Astrocyte of the spinal cord (primary cell): ENCODE measurements around the gene POLR1E.
A peak's percentile ranks its signal among the peaks of the same experiment; 100 is the strongest.
"Not testable (repeated sequence)": the region's sequence is repeated elsewhere in the genome, so short reads cannot be mapped to it uniquely, and the experiment has no call there.

Experiments
- DNase-seq: peaks from one replicate; pipeline ENCODE4 v3.0.0; 2011; ENCODE audit warnings: low read depth, low spot score
- H3K4me3 ChIP-seq: 2 replicates; pipeline ENCODE4 v1.5.1; 2011; ENCODE audit warnings: low read depth, mild to moderate bottlenecking, low read length, moderate library complexity
- CTCF ChIP-seq: IDR thresholded peaks from 2 replicates; pipeline ENCODE4 v1.5.1; 2012; ENCODE audit warnings: low read depth, mild to moderate bottlenecking, low read length, inconsistent platforms
- in situ Hi-C: cut with HindIII; loops from 2 replicates; pipeline ENCODE4 v1.10.0; 2017; ENCODE audit warnings: low sequenced_read_pairs

Gene POLR1E

GRCh38 chr9:37471942-37472684 lies 13.6 kb upstream of the POLR1E start:
- peak overlapping the region; percentile 37 for H3K4me3 ChIP-seq
- in situ Hi-C loops = no loop called here
- DNase-seq = peak; percentile 94
- TF ChIP-seq CTCF = no peak

GRCh38 chr9:37473982-37474381 lies 11.8 kb upstream of the POLR1E start:
- in situ Hi-C loops, H3K4me3 ChIP-seq, DNase-seq: not testable (repeated sequence)

- no peak for DNase-seq
- TF ChIP-seq CTCF = no peak
- no peak overlapping the region for H3K4me3 ChIP-seq
- in situ Hi-C loops = no loop called here
Observed at GRCh38 chr9:37474438-37474837, 11.3 kb upstream of the POLR1E start.

GRCh38 chr9:37476930-37477329 lies 8.8 kb upstream of the POLR1E start:
- H3K4me3 ChIP-seq = no peak overlapping the region
- no peak for DNase-seq
- in situ Hi-C loops = no loop called here
- no peak for TF ChIP-seq CTCF

- H3K4me3 ChIP-seq, DNase-seq, in situ Hi-C loops: not testable (repeated sequence)
Observed at GRCh38 chr9:37477443-37477842, 8.3 kb upstream of the POLR1E start.

- DNase-seq, H3K4me3 ChIP-seq, in situ Hi-C loops: not testable (repeated sequence)
Observed at GRCh38 chr9:37477987-37478619, 7.6 kb upstream of the POLR1E start.

- no peak for DNase-seq
- no peak for TF ChIP-seq CTCF
- H3K4me3 ChIP-seq = no peak overlapping the region
- in situ Hi-C loops = no loop called here
Observed at GRCh38 chr9:37480759-37481158, 5.0 kb upstream of the POLR1E start.

GRCh38 chr9:37486256-37486615 lies 488 bp downstream of the POLR1E start:
- no peak for TF ChIP-seq CTCF
- DNase-seq = no peak
- H3K4me3 ChIP-seq = peak overlapping the region; percentile 89
- in situ Hi-C loops = no loop called here
